ENCODE results near the gene ALDH1A3. TPM values are rescaled to one million over a fixed set of nuclear protein-coding genes. Genes with fewer than 3 reads are reported as not detected.

ALDH1A3 gene
- total RNA-seq = 302 and 555 TPM in 2 replicates

GRCh38 chr15:100879464-100880138 is at the start of gene ALDH1A3:
ALDH1A3 (plus strand) TSS chr15:100879831; CDS start chr15:100879908, 77 bp downstream.

GRCh38 chr15:100918690-100919480 is 39.3 kb downstream of the ALDH1A3 start, which contains the start of gene LRRK1:
LRRK1 (plus strand) TSS chr15:100919357; CDS start chr15:100924633, 5,276 bp downstream.

Small RNAs within 50 kb of the gene (small RNA-seq; reads per million reads assigned to genes)
- gene AC015712.3 = not detected

Other genes starting within 250 kb of the ALDH1A3 start
- 21.0 and 29.4 TPM in 2 replicates for gene LRRK1, start 39.5 kb downstream of the ALDH1A3 start, total RNA-seq